HepG2 (cell line): ENCODE measurements around the gene NAT9. TPM values are rescaled to one million over a fixed set of nuclear protein-coding genes. Genes with fewer than 3 reads are reported as not detected.

Source experiments
- CBFB ChIP-seq: sonication (generic); formaldehyde crosslinking; IDR thresholded peaks from 2 replicates; pipeline ENCODE4 v1.4.0; 2020; ENCODE audit warnings: missing genetic modification reagents
- FOXJ3 ChIP-seq: sonication (generic); formaldehyde crosslinking; IDR thresholded peaks from 2 replicates; pipeline ENCODE4 v1.4.0; 2020; ENCODE audit warnings: missing genetic modification reagents, mild to moderate bottlenecking, borderline replicate concordance
- MBD4 ChIP-seq: IDR thresholded peaks from 2 replicates; pipeline ENCODE4 v1.6.1; 2012; ENCODE audit warnings: low read length, inconsistent platforms, borderline replicate concordance
- SKIL ChIP-seq: sonication (generic); formaldehyde crosslinking; IDR thresholded peaks from 2 replicates; pipeline ENCODE4 v1.8.0; 2022; ENCODE audit warnings: missing genetic modification reagents, mild to moderate bottlenecking, moderate library complexity, borderline replicate concordance
- SNAPC2 ChIP-seq: sonication (generic); formaldehyde crosslinking; IDR thresholded peaks from 2 replicates; pipeline ENCODE4 v1.8.1; 2022; ENCODE audit warnings: mild to moderate bottlenecking, missing genetic modification reagents
- ZNF138 ChIP-seq: sonication (generic); formaldehyde crosslinking; IDR thresholded peaks from 2 replicates; pipeline ENCODE4 v1.5.0; 2020; ENCODE audit warnings: mild to moderate bottlenecking, low read depth, missing genetic modification reagents
- ZNF280D ChIP-seq: sonication (generic); formaldehyde crosslinking; IDR thresholded peaks from 2 replicates; pipeline ENCODE4 v1.5.1; 2020; ENCODE audit warnings: mild to moderate bottlenecking, missing genetic modification reagents
- ZNF383 ChIP-seq: sonication (generic); formaldehyde crosslinking; IDR thresholded peaks from 2 replicates; pipeline ENCODE4 v1.4.0; 2020; ENCODE audit warnings: missing genetic modification reagents, mild to moderate bottlenecking, borderline replicate concordance
- ZNF672 ChIP-seq: sonication (generic); formaldehyde crosslinking; IDR thresholded peaks from 2 replicates; pipeline ENCODE4 v1.8.1; 2022; ENCODE audit warnings: missing genetic modification reagents
- ZSCAN25 ChIP-seq: sonication (generic); formaldehyde crosslinking; IDR thresholded peaks from 2 replicates; pipeline ENCODE4 v1.8.0; 2022; ENCODE audit warnings: mild to moderate bottlenecking, missing genetic modification reagents
- polyA plus RNA-seq, 8 experiments: library from polyadenylated mRNA; depleted of rRNA in 3 of 8; stranded (reverse) in 7 of 8; unstranded in 1 of 8; fragments of >200 nt; fragmentation: Illumina TruSeq in 4 of 8; extraction: Trizol in 4 of 8; gene quantifications; 2 replicates each; pipeline versions ENCODE4 v1.2.1 to v1.2.3, GENCODE V29; 2011 to 2016; ENCODE audit warnings: low read depth in 4 of 8, missing spikeins in 1 of 8, mixed read lengths in 1 of 8; ENCODE audit not compliant: insufficient read depth in 1 of 8
- total RNA-seq, 5 experiments: library from RNA; depleted of rRNA; stranded (reverse); fragments of >200 nt; fragmentation: Illumina TruSeq; extraction: Trizol; gene quantifications; 2 replicates each; pipeline ENCODE4 v1.2.3, GENCODE V29; 2016; ENCODE audit warnings: low read depth in 1 of 5
- TF ChIP-seq, protein P1 (sequence below): sonication (generic); formaldehyde crosslinking; IDR thresholded peaks from 2 replicates; pipeline ENCODE4 v1.4.0; 2020; ENCODE audit warnings: mild to moderate bottlenecking, missing genetic modification reagents
- TF ChIP-seq, protein P2 (sequence below): IDR thresholded peaks from 2 replicates; pipeline ENCODE4 v1.6.1; 2016; ENCODE audit warnings: mild to moderate bottlenecking
- TF ChIP-seq, protein P3 (sequence below): sonication (generic); formaldehyde crosslinking; IDR thresholded peaks from 2 replicates; pipeline ENCODE4 v1.8.1; 2023; ENCODE audit warnings: mild to moderate bottlenecking, missing genetic modification reagents, borderline replicate concordance

Gene NAT9
- total and polyA plus RNA-seq, 2 of the 13 experiments (the other 11 are each of a cell fraction or from before 2014, with no cell fraction given): 39.7 to 44.2 TPM

DNA sequence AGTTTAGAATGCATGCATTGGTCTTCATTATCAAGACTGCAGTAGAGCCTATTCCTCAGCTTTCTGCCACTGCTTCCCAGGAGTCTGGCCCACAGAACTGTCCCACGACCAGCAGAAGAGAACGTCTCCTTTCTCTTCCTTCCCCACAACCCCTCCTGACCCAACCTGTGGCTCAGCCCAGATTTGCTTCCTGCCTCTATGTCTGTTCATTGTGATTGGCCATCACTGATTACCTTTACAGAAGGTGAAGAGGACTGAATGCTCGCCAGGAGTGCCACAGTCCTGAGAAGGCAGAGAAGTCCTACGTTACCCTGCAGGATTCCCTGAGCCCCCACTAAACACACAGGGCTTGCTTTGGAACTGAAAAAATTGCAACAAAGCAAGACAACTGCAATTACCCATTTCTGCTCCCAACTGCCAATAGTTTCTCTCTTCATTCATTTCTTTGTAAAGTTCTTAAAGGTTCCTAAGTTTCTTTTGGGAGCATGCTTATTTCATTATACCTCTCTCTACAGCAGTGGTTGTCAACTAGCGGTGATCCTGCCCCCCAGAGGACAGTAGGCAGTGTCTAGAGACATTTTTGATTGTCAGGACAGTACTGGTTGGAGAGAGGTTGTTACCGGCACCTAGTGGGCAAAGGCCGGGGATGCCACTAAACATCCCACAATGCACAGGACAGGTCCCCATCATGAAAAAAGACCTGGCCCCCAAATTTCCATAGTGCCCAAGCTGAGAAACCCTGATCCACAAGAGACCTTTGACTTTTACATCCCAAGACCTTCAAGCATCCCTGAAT is 4.5 kb upstream of the NAT9 start (continued):
- TF ChIP-seq ZNF280D (CRISPR knock-in tag) (no peak), SKIL (CRISPR knock-in tag) (no peak), ZSCAN25 (CRISPR knock-in tag) (0 out of 2 replicates have a peak, but pooled peaks have one; percentile 36), SNAPC2 (CRISPR knock-in tag) (no peak), CBFB (CRISPR knock-in tag) (no peak), FOXJ3 (CRISPR knock-in tag) (no peak), ZNF383 (CRISPR knock-in tag) (no peak), ZNF672 (CRISPR knock-in tag) (no peak), ZNF138 (CRISPR knock-in tag) (no peak), MBD4 (no peak)
- TF ChIP-seq, protein P1, sequence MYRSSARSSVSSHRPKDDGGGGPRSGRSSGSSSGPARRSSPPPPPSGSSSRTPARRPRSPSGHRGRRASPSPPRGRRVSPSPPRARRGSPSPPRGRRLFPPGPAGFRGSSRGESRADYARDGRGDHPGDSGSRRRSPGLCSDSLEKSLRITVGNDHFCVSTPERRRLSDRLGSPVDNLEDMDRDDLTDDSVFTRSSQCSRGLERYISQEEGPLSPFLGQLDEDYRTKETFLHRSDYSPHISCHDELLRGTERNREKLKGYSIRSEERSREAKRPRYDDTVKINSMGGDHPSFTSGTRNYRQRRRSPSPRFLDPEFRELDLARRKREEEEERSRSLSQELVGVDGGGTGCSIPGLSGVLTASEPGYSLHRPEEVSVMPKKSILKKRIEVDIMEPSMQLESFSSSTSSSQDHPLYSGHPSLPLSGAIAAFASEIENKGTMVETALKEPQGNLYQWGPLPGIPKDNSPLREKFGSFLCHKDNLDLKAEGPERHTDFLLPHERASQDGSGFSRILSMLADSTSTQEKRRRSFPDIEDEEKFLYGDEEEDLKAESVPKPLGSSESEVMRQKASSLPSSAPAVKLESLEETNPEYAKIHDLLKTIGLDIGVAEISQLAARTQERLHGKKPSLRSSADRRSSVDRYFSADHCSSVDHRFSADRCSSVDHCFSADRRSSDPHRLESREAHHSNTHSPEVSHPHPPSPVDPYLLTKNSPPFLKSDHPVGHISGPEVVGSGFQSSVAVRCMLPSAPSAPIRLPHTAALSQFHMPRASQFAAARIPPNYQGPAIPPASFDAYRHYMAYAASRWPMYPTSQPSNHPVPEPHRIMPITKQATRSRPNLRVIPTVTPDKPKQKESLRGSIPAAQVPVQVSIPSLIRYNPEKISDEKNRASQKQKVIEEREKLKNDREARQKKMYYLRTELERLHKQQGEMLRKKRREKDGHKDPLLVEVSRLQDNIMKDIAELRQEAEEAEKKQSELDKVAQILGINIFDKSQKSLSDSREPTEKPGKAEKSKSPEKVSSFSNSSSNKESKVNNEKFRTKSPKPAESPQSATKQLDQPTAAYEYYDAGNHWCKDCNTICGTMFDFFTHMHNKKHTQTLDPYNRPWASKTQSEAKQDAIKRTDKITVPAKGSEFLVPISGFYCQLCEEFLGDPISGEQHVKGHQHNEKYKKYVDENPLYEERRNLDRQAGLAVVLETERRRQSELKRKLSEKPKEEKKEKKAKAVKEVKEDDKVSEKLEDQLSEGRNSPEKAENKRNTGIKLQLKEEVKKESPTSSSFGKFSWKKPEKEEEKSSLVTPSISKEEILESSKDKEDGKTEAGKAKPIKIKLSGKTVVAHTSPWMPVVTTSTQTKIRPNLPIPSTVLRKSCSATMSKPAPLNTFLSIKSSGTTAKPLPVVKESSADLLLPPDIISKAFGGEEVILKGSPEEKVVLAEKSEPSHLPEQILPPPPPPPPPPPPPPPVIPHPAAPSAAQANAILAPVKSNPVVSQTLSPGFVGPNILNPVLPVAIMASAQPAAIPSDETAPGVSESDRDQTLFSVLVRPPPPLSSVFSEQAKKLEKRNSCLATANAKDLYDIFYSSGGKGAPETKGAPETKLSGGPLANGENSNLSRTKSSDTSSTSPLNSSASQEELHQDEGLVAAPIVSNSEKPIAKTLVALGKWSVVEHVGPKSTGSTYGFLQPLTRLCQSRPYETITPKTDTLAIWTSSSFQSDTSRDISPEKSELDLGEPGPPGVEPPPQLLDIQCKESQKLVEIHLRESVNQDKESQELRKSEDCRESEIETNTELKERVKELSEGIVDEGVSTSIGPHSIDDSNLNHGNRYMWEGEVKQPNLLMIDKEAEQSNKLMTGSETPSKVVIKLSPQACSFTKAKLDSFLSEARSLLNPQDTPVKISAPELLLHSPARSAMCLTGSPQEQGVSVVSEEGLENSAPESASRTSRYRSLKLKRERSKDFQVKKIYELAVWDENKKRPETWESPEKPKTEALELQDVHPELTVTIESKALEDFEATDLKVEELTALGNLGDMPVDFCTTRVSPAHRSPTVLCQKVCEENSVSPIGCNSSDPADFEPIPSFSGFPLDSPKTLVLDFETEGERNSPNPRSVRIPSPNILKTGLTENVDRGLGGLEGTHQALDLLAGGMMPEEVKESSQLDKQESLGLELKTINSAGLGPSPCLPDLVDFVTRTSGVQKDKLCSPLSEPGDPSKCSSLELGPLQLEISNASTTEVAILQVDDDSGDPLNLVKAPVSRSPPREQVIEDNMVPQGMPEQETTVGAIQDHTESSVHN (CRISPR knock-in tag): no peak
- TF ChIP-seq, protein P2, sequence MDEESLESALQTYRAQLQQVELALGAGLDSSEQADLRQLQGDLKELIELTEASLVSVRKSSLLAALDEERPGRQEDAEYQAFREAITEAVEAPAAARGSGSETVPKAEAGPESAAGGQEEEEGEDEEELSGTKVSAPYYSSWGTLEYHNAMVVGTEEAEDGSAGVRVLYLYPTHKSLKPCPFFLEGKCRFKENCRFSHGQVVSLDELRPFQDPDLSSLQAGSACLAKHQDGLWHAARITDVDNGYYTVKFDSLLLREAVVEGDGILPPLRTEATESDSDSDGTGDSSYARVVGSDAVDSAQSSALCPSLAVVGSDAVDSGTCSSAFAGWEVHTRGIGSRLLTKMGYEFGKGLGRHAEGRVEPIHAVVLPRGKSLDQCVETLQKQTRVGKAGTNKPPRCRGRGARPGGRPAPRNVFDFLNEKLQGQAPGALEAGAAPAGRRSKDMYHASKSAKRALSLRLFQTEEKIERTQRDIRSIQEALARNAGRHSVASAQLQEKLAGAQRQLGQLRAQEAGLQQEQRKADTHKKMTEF (CRISPR knock-in tag): peak; percentile 70; the same call in 1 of the 2 replicates
- TF ChIP-seq, protein P3, sequence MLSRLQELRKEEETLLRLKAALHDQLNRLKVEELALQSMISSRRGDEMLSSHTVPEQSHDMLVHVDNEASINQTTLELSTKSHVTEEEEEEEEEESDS (CRISPR knock-in tag): no peak
